ENCODE results near the gene FAM47C.

GRCh38 chrX:36983831-36984230 lies 24.3 kb upstream of the FAM47C start:
- TF ChIP-seq CTCF (IDR thresholded peaks at IDR 0.05) = no peak
- no peak for TF ChIP-seq POLR2A (IDR thresholded peaks at IDR 0.05)
- TF ChIP-seq POLR2AphosphoS5 (IDR thresholded peaks at IDR 0.05) = no peak

Data from transverse colon (tissue), 4 donors.